Hematopoietic multipotent progenitor cell treated with erythropoietin and hydrocortisone succinate and interleukin-3 and kit ligand, for 15 days (in vitro differentiated cells): ENCODE results near the gene B3GAT1.

ENCODE experiments used
- DNase-seq: peaks from one replicate; pipeline ENCODE4 v3.0.0-alpha.2; 2015; ENCODE audit warnings: low spot score

The B3GAT1 gene

GRCh38 chr11:134371436-134372185, 40.4 kb downstream of the B3GAT1 start:
- DNase-seq = no peak

GRCh38 chr11:134370526-134371435, 41.3 kb downstream of the B3GAT1 start:
- no peak for DNase-seq

GRCh38 chr11:134369656-134370525, 42.2 kb downstream of the B3GAT1 start:
- no peak for DNase-seq

- no peak for DNase-seq
Measured at GRCh38 chr11:134367781-134368180, 44.3 kb downstream of the B3GAT1 start.

GRCh38 chr11:134366254-134366653, 45.8 kb downstream of the B3GAT1 start:
- DNase-seq = no peak

- DNase-seq = no peak
Measured at GRCh38 chr11:134365011-134365925, 46.8 kb downstream of the B3GAT1 start.

GRCh38 chr11:134364261-134364660, 47.8 kb downstream of the B3GAT1 start:
- no peak for DNase-seq

- DNase-seq = no peak
Measured at GRCh38 chr11:134363592-134363991, 48.5 kb downstream of the B3GAT1 start.

- no peak for DNase-seq
Measured at GRCh38 chr11:134363161-134363560, 48.9 kb downstream of the B3GAT1 start.

- no peak for DNase-seq
Measured at GRCh38 chr11:134362192-134362901, 49.7 kb downstream of the B3GAT1 start.

- no peak for DNase-seq
Measured at GRCh38 chr11:134361661-134362060, 50.4 kb downstream of the B3GAT1 start.

GRCh38 chr11:134360050-134360835, 51.8 kb downstream of the B3GAT1 start:
- DNase-seq = peak; percentile 15

- no peak for DNase-seq
Measured at GRCh38 chr11:134359646-134360045, 52.4 kb downstream of the B3GAT1 start.

- DNase-seq = no peak
Measured at GRCh38 chr11:134358856-134359490, 53.1 kb downstream of the B3GAT1 start.

GRCh38 chr11:134358165-134358855, 53.7 kb downstream of the B3GAT1 start:
- no peak for DNase-seq

- DNase-seq = no peak
Measured at GRCh38 chr11:134357545-134357839, 54.5 kb downstream of the B3GAT1 start.

- DNase-seq = no peak
Measured at GRCh38 chr11:134356656-134357544, 55.1 kb downstream of the B3GAT1 start.

GRCh38 chr11:134355656-134356055, 56.4 kb downstream of the B3GAT1 start:
- DNase-seq = no peak
